AG04449 (cell line): ENCODE data around the gene PAX6.
"Not testable (repeated sequence)": the region's sequence is repeated elsewhere in the genome, so short reads cannot be mapped to it uniquely, and the experiment has no call there.

Experiments
- CTCF ChIA-PET: fragments of 350-600 bp; formaldehyde crosslinking; extraction: SDS; loops from one replicate; lab custom pipeline; 2021; ENCODE audit warnings: antibody characterized with exemption; lab: Yijun Ruan, JAX
- POLR2A ChIA-PET: fragments of 400-600, 350-600 bp; formaldehyde crosslinking; extraction: SDS; loops from one replicate; lab custom pipeline; 2020; ENCODE audit warnings: antibody characterized with exemption, inconsistent platforms; lab: Yijun Ruan, JAX
- DNase-seq: peaks from one replicate; pipeline ENCODE4 v3.0.0-alpha.2; 2010; ENCODE audit warnings: low read depth, low spot score
- H3K4me3 ChIP-seq: 2 replicates; pipeline ENCODE4 v1.5.1; 2011; ENCODE audit warnings: low read depth, mild to moderate bottlenecking, control low read depth, low read length
- CTCF ChIP-seq: IDR thresholded peaks from one replicate; pipeline ENCODE4 v1.5.1; 2011; ENCODE audit warnings: mild to moderate bottlenecking, moderate library complexity, low read length, control low read depth, inconsistent platforms; ENCODE audit not compliant: insufficient read depth; ENCODE audit errors: missing control alignments

PAX6 gene

GRCh38 chr11:31747581-31747980 is 63.5 kb downstream of the PAX6 start:
- no peak for DNase-seq
- CTCF ChIA-PET: interaction anchor here (1.3 kb wide), 1 partner anchor 9 kb away, joined by 3 read pairs; no protein-coding TSS in a partner anchor
- POLR2A ChIA-PET: no interaction called here
- no peak overlapping the region for H3K4me3 ChIP-seq
- TF ChIP-seq CTCF: no peak

GRCh38 chr11:31740731-31741368 is 70.3 kb downstream of the PAX6 start:
- H3K4me3 ChIP-seq, CTCF ChIA-PET, DNase-seq, POLR2A ChIA-PET: not testable (repeated sequence)

- TF ChIP-seq CTCF: no peak
- POLR2A ChIA-PET: no interaction called here
- no peak for DNase-seq
- CTCF ChIA-PET: no interaction called here
- H3K4me3 ChIP-seq: no peak overlapping the region
Observed at GRCh38 chr11:31740131-31740530, 71.0 kb downstream of the PAX6 start.
